H9 (cell line): Measurements from ENCODE around the gene ABHD16B. TPM values are rescaled to one million over a fixed set of nuclear protein-coding genes. Genes with fewer than 3 reads are reported as not detected.
A peak's percentile ranks its signal among the peaks of the same experiment; 100 is the strongest.

Source experiments
- DNase-seq: peaks from one replicate; pipeline ENCODE4 v3.0.0-alpha.2; 2017
- H2AFZ ChIP-seq: one replicate; pipeline ENCODE4 v1.6.1; 2013; ENCODE audit warnings: mild to moderate bottlenecking, low read length, control low read depth, moderate library complexity
- H2AK5ac ChIP-seq: 2 replicates; pipeline ENCODE4 v1.6.1; 2013; ENCODE audit warnings: low read length, control low read depth, mixed read lengths; ENCODE audit not compliant: insufficient read length
- H2BK120ac ChIP-seq: one replicate; pipeline ENCODE4 v1.6.1; 2013; ENCODE audit warnings: low read depth, mild to moderate bottlenecking, low read length, control low read depth, inconsistent platforms; ENCODE audit not compliant: poor library complexity, severe bottlenecking
- H2BK12ac ChIP-seq: 2 replicates; pipeline ENCODE4 v1.6.1; 2013; ENCODE audit warnings: low read length, control low read depth, mixed read lengths, low read depth; ENCODE audit not compliant: insufficient read length
- H2BK15ac ChIP-seq: 2 replicates; pipeline ENCODE4 v1.6.1; 2013; ENCODE audit warnings: low read depth, low read length, control low read depth
- H2BK20ac ChIP-seq: one replicate; pipeline ENCODE4 v1.6.1; 2013; ENCODE audit warnings: low read depth, mild to moderate bottlenecking, low read length, control low read depth, inconsistent platforms; ENCODE audit not compliant: poor library complexity, severe bottlenecking
- H2BK5ac ChIP-seq: 2 replicates; pipeline ENCODE4 v1.6.1; 2013; ENCODE audit warnings: low read length, control low read depth, mixed read lengths; ENCODE audit not compliant: insufficient read length
- H3K14ac ChIP-seq: 2 replicates; pipeline ENCODE4 v1.6.1; 2013; ENCODE audit warnings: low read length, control low read depth; ENCODE audit not compliant: insufficient read depth
- H3K18ac ChIP-seq: 2 replicates; pipeline ENCODE4 v1.6.1; 2013; ENCODE audit warnings: low read depth, mild to moderate bottlenecking, mixed read lengths, low read length, control low read depth; ENCODE audit not compliant: insufficient read length
- H3K23ac ChIP-seq: 2 replicates; pipeline ENCODE4 v1.6.1; 2013; ENCODE audit warnings: low read length, control low read depth, mixed read lengths, low read depth; ENCODE audit not compliant: insufficient read length
- H3K23me2 ChIP-seq: 2 replicates; pipeline ENCODE4 v1.6.1; 2013; ENCODE audit warnings: low read depth, mild to moderate bottlenecking, mixed read lengths, low read length, control low read depth; ENCODE audit not compliant: insufficient read length, poor library complexity, severe bottlenecking
- H3K27ac ChIP-seq: 2 replicates; pipeline ENCODE4 v1.5.1; 2013; ENCODE audit warnings: low read length, control low read depth, mixed read lengths, low read depth; ENCODE audit not compliant: insufficient read length
- H3K27me3 ChIP-seq: 2 replicates; pipeline ENCODE4 v1.6.1; 2013; ENCODE audit warnings: low read length, control low read depth, inconsistent platforms; ENCODE audit not compliant: insufficient read depth
- H3K4ac ChIP-seq: 2 replicates; pipeline ENCODE4 v1.6.1; 2013; ENCODE audit warnings: low read depth, mild to moderate bottlenecking, control low read depth, inconsistent platforms, low read length, moderate library complexity
- H3K4me1 ChIP-seq: 2 replicates; pipeline ENCODE4 v1.6.1; 2013; ENCODE audit warnings: low read length, control low read depth, inconsistent platforms; ENCODE audit not compliant: insufficient read depth
- H3K4me2 ChIP-seq: 2 replicates; pipeline ENCODE4 v1.6.1; 2013; ENCODE audit warnings: low read length, control low read depth, mixed read lengths; ENCODE audit not compliant: insufficient read length, insufficient read depth
- H3K56ac ChIP-seq: 2 replicates; pipeline ENCODE4 v1.6.1; 2013; ENCODE audit warnings: low read depth, mild to moderate bottlenecking, mixed read lengths, low read length, control low read depth; ENCODE audit not compliant: insufficient read length
- H3K79me1 ChIP-seq: 2 replicates; pipeline ENCODE4 v1.6.1; 2013; ENCODE audit warnings: low read depth, mild to moderate bottlenecking, moderate library complexity, low read length, control low read depth, inconsistent platforms; ENCODE audit not compliant: insufficient read depth, poor library complexity, severe bottlenecking
- H3K79me2 ChIP-seq: 2 replicates; pipeline ENCODE4 v1.6.1; 2013; ENCODE audit warnings: low read length, control low read depth, inconsistent platforms; ENCODE audit not compliant: insufficient read depth
- H3K9ac ChIP-seq: 2 replicates; pipeline ENCODE4 v1.6.1; 2013; ENCODE audit warnings: low read length, control low read depth, mixed read lengths; ENCODE audit not compliant: insufficient read length; ENCODE audit errors: extremely low read depth
- H3K9me3 ChIP-seq: one replicate; pipeline ENCODE4 v1.6.1; 2013; ENCODE audit warnings: low read depth, low read length, inconsistent platforms; ENCODE audit not compliant: control insufficient read depth
- H3T11ph ChIP-seq: one replicate; pipeline ENCODE4 v1.6.1; 2013; ENCODE audit warnings: mild to moderate bottlenecking, low read length, control low read depth, inconsistent platforms
- H4K20me1 ChIP-seq: one replicate; pipeline ENCODE4 v1.6.1; 2013; ENCODE audit not compliant: control insufficient read depth, insufficient read length, insufficient read depth
- H4K5ac ChIP-seq: 2 replicates; pipeline ENCODE4 v1.6.1; 2013; ENCODE audit warnings: low read depth, mild to moderate bottlenecking, mixed read lengths, low read length, control low read depth; ENCODE audit not compliant: insufficient read length
- H4K8ac ChIP-seq: replicated peaks from 2 replicates; pipeline ENCODE4 v1.6.1; 2013; ENCODE audit warnings: low read length, control low read depth, mixed read lengths, low read depth; ENCODE audit not compliant: insufficient read length
- H4K91ac ChIP-seq: 2 replicates; pipeline ENCODE4 v1.6.1; 2013; ENCODE audit warnings: low read depth, mild to moderate bottlenecking, moderate library complexity, mixed read lengths, low read length, control low read depth; ENCODE audit not compliant: insufficient read length
- H3K27ac Mint-ChIP-seq, 3 experiments: 2 replicates in 2 of 3; 3 replicates in 1 of 3; pipeline ENCODE4 v1.8.0; 2020 to 2021; ENCODE audit warnings: mixed read lengths in 3 of 3, mild to moderate bottlenecking in 1 of 3, moderate library complexity in 1 of 3
- H3K27me3 Mint-ChIP-seq: 2 replicates; pipeline ENCODE4 v1.8.0; 2021; ENCODE audit warnings: low read depth, mild to moderate bottlenecking, moderate library complexity, mixed read lengths
- H3K36me3 Mint-ChIP-seq, 3 experiments: 2 replicates in 2 of 3; 3 replicates in 1 of 3; pipeline ENCODE4 v1.8.0; 2020 to 2021; ENCODE audit warnings: low read depth in 3 of 3, mixed read lengths in 3 of 3; ENCODE audit not compliant: insufficient read depth in 1 of 3
- H3K4me1 Mint-ChIP-seq, 2 experiments: 2 replicates each; pipeline ENCODE4 v1.8.0; 2020; ENCODE audit warnings: mixed read lengths in 2 of 2
- H3K4me3 Mint-ChIP-seq, 2 experiments: 2 replicates in 1 of 2; 3 replicates in 1 of 2; pipeline ENCODE4 v1.8.0; 2020 to 2021; ENCODE audit warnings: mild to moderate bottlenecking in 2 of 2, mixed read lengths in 2 of 2, moderate library complexity in 1 of 2
- H3K9me3 Mint-ChIP-seq, 2 experiments: 2 replicates in 1 of 2; 3 replicates in 1 of 2; pipeline ENCODE4 v1.8.0; 2020; ENCODE audit warnings: mild to moderate bottlenecking in 2 of 2, mixed read lengths in 2 of 2, moderate library complexity in 1 of 2
- WGBS: extraction: QIAGEN DNeasy Blood & Tissue Kit; methylation state at CpG from one replicate; pipeline ENCODE4 v1.1.7; 2013; ENCODE audit warnings: missing lambda C conversion rate, low lambda C conversion rate, mixed read lengths; ENCODE audit not compliant: insufficient read length; ENCODE audit errors: extremely low coverage; 5-methylcytosine and 5-hydroxymethylcytosine counted together
- total RNA-seq: library from RNA; stranded (reverse); gene quantifications from 2 replicates; pipeline ENCODE4 v1.2.1, GENCODE V29; 2021
- TF ChIP-seq, protein P1 (sequence below): fragments of 200-600 bp; sonication (generic); conservative IDR thresholded peaks from 3 replicates; pipeline ENCODE4 v1.8.0; 2021; ENCODE audit warnings: antibody characterized with exemption, mild to moderate bottlenecking

Gene ABHD16B
- total RNA-seq, 1 experiment from 2014 or later, result not detected

DNA sequence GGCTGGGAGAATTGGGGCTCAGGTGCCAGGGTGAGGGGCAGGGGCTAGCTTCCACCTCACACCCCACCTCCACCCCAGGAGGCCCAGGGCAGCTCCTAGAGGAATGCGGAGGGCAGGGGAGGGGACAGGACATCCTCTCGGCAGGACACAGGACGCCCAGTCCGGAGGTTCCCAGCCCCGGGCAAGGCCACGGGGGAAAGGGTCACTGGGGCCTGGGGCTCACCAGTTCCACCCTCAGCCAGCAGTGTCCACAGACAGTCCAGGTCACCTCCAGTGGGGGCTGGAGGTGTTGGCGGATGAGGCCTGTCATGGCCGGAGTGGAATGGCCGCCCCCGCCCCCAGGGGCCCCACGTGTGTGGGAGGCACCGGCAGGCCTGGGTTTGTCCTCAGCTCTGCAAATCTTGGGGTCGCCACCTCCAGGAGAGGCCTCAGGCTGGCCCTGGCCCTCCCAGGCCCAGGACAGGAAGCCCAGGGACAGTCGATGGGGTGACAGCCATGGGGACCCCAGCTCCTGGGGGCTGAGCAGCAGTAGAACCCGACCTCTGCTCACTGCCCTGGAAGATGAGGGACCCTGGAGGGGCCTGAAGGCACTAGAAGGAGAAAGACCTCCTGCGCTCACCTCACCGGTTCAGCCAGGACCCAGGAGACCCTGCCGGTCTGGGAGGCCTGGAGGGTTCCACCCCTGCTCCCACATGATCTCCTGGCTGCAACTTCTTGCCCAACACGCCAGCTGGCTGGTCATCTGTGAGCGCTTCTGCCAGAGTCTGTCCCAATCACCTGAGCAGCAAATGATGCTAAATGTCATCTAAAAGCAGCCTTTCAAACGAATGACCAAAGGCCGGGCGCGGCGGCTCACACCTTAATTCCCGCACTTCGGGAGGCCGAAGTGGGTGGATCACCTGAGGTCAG is 13.0 kb upstream of the ABHD16B start:
- H3K4me3 Mint-ChIP-seq, result no peak overlapping the region
- Histone ChIP-seq H4K91ac (no peak overlapping the region), H3K14ac (peak overlapping the region; percentile 26; the same call in 1 of the 2 replicates), H4K8ac (no peak overlapping the region), H3K23ac (no peak overlapping the region), H3T11ph (no peak overlapping the region), H2BK120ac (no peak overlapping the region), H3K4ac (no peak overlapping the region), H2AK5ac (no peak overlapping the region), H3K27ac (no peak overlapping the region), H3K4me2 (peak overlapping the region; percentile 44), H3K79me1 (no peaks in the 10 kb centered on the region), H3K18ac (no peak overlapping the region), H3K56ac (no peak overlapping the region), H3K9ac (no peak overlapping the region), H4K20me1 (no peaks in the 10 kb centered on the region), H4K5ac (no peak overlapping the region), H2BK12ac (no peak overlapping the region), H2AFZ (no peak overlapping the region), H3K23me2 (peaks cover 5% of the 10 kb centered on the region), H3K79me2 (no peaks in the 10 kb centered on the region), H2BK5ac (no peak overlapping the region), H2BK20ac (no peak overlapping the region), H3K9me3 (no peaks in the 10 kb centered on the region), H3K4me1 (peaks cover 5% of the 10 kb centered on the region; the same call in 1 of the 2 replicates), H2BK15ac (no peak overlapping the region), H3K27me3 (no peaks in the 10 kb centered on the region)
- peak overlapping the region in 1 of 3 experiments; percentile 65; a peak in 1 of 7 replicates for H3K27ac Mint-ChIP-seq
- peaks cover 17 to 20% of the 10 kb centered on the region in 2 experiments for H3K4me1 Mint-ChIP-seq
- H3K9me3 Mint-ChIP-seq, result no peaks in the 10 kb centered on the region
- TF ChIP-seq, protein P1, sequence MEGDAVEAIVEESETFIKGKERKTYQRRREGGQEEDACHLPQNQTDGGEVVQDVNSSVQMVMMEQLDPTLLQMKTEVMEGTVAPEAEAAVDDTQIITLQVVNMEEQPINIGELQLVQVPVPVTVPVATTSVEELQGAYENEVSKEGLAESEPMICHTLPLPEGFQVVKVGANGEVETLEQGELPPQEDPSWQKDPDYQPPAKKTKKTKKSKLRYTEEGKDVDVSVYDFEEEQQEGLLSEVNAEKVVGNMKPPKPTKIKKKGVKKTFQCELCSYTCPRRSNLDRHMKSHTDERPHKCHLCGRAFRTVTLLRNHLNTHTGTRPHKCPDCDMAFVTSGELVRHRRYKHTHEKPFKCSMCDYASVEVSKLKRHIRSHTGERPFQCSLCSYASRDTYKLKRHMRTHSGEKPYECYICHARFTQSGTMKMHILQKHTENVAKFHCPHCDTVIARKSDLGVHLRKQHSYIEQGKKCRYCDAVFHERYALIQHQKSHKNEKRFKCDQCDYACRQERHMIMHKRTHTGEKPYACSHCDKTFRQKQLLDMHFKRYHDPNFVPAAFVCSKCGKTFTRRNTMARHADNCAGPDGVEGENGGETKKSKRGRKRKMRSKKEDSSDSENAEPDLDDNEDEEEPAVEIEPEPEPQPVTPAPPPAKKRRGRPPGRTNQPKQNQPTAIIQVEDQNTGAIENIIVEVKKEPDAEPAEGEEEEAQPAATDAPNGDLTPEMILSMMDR, result no peak
- peaks cover 10% of the 10 kb centered on the region for H3K27me3 Mint-ChIP-seq
- WGBS, result no CpG with 5 or more reads among the region's 28 CpGs
- H3K36me3 Mint-ChIP-seq, result no peaks in the 10 kb centered on the region
- DNase-seq, result peak; percentile 43
